Nephron (organoid): Measurements from ENCODE around the gene ARL4C.

Source experiments
- H3K27ac Mint-ChIP-seq, 3 experiments: 2 replicates each; pipeline ENCODE4 v1.8.0; 2020; ENCODE audit warnings: mixed read lengths in 3 of 3, mild to moderate bottlenecking in 2 of 3, moderate library complexity in 1 of 3
- H3K27me3 Mint-ChIP-seq: 2 replicates; pipeline ENCODE4 v1.8.0; 2021; ENCODE audit warnings: low read depth, mild to moderate bottlenecking, moderate library complexity, mixed read lengths
- H3K36me3 Mint-ChIP-seq: 2 replicates; pipeline ENCODE4 v1.8.0; 2020; ENCODE audit warnings: low read depth, mixed read lengths
- H3K4me1 Mint-ChIP-seq: 2 replicates; pipeline ENCODE4 v1.8.0; 2020; ENCODE audit warnings: mixed read lengths
- H3K4me3 Mint-ChIP-seq, 3 experiments: 2 replicates each; pipeline ENCODE4 v1.8.0; 2020; ENCODE audit warnings: mild to moderate bottlenecking in 3 of 3, mixed read lengths in 3 of 3, moderate library complexity in 2 of 3
- H3K9me3 Mint-ChIP-seq: 2 replicates; pipeline ENCODE4 v1.8.0; 2020; ENCODE audit warnings: mixed read lengths
- CTCF ChIP-seq, 3 experiments: fragments of 200-600 bp; sonication (generic); IDR thresholded peaks; one replicate each; pipeline ENCODE4 v1.5.0; 2021; ENCODE audit warnings: antibody characterized with exemption in 3 of 3; ENCODE audit not compliant: unreplicated experiment in 3 of 3

ARL4C gene

GRCh38 chr2:234451242-234451641 is 45.6 kb downstream of the ARL4C start:
- H3K9me3 Mint-ChIP-seq: peaks cover 6% of the 10 kb centered on the region
- peaks cover 16% of the 10 kb centered on the region for H3K4me1 Mint-ChIP-seq
- no peak overlapping the region for H3K4me3 Mint-ChIP-seq
- H3K27ac Mint-ChIP-seq: no peak overlapping the region
- H3K27me3 Mint-ChIP-seq: peaks cover 19% of the 10 kb centered on the region
- no peaks in the 10 kb centered on the region for H3K36me3 Mint-ChIP-seq
- TF ChIP-seq CTCF (IDR thresholded peaks at IDR 0.05; ENCODE audit: unreplicated experiment in 3 of 3): no peak

GRCh38 chr2:234450431-234451124 is 46.3 kb downstream of the ARL4C start:
- Mint-ChIP-seq H3K27ac (peak overlapping the region in 1 of 3 experiments; percentile 57), H3K4me1 (peaks cover 16% of the 10 kb centered on the region), H3K36me3 (no peaks in the 10 kb centered on the region), H3K4me3 (no peak overlapping the region), H3K27me3 (peaks cover 17% of the 10 kb centered on the region), H3K9me3 (peaks cover 4% of the 10 kb centered on the region)
- TF ChIP-seq CTCF (IDR thresholded peaks at IDR 0.05; ENCODE audit: unreplicated experiment in 3 of 3): no peak

- peaks cover 4% of the 10 kb centered on the region for H3K9me3 Mint-ChIP-seq
- no peak overlapping the region for H3K4me3 Mint-ChIP-seq
- no peak for TF ChIP-seq CTCF (IDR thresholded peaks at IDR 0.05; ENCODE audit: unreplicated experiment in 3 of 3)
- no peaks in the 10 kb centered on the region for H3K36me3 Mint-ChIP-seq
- peaks cover 23% of the 10 kb centered on the region for H3K27me3 Mint-ChIP-seq
- peaks cover 16% of the 10 kb centered on the region for H3K4me1 Mint-ChIP-seq
- peak overlapping the region; percentile 49 to 84 (median 54) for H3K27ac Mint-ChIP-seq
These were observed 48.2 kb downstream of the ARL4C start for GRCh38 chr2:234448506-234449184.

- TF ChIP-seq CTCF (IDR thresholded peaks at IDR 0.05; ENCODE audit: unreplicated experiment in 3 of 3): no peak
- Mint-ChIP-seq H3K36me3 (no peaks in the 10 kb centered on the region), H3K27me3 (peaks cover 26% of the 10 kb centered on the region), H3K9me3 (peaks cover 1% of the 10 kb centered on the region), H3K4me3 (no peak overlapping the region), H3K27ac (peak overlapping the region in 1 of 3 experiments; percentile 39), H3K4me1 (peaks cover 16% of the 10 kb centered on the region)
These were observed 48.9 kb downstream of the ARL4C start for GRCh38 chr2:234447963-234448362.

GRCh38 chr2:234447189-234447588 is 49.7 kb downstream of the ARL4C start:
- no peak for TF ChIP-seq CTCF (IDR thresholded peaks at IDR 0.05; ENCODE audit: unreplicated experiment in 3 of 3)
- Mint-ChIP-seq H3K27ac (peak overlapping the region in 2 of 3 experiments; percentile 49 to 54), H3K4me3 (no peak overlapping the region), H3K9me3 (no peaks in the 10 kb centered on the region), H3K4me1 (peaks cover 16% of the 10 kb centered on the region), H3K27me3 (peaks cover 26% of the 10 kb centered on the region), H3K36me3 (no peaks in the 10 kb centered on the region)
